Tibial artery (tissue), 4 donors: ENCODE measurements around the gene THBD.

Experiments
- DNase-seq, 2 donors: peaks; one replicate each; pipeline ENCODE4 v3.0.0-alpha.2; 2019
- H3K27ac ChIP-seq, 2 donors: fragments of 200-600 bp; sonication (generic) in 1 of 2; 1 replicate in 1 of 2; 2 replicates in 1 of 2; pipeline ENCODE4 v1.5.1; 2018 to 2019; ENCODE audit warnings: mild to moderate bottlenecking in 1 of 2
- H3K27me3 ChIP-seq, 2 donors: fragments of 200-600 bp; sonication (generic) in 1 of 2; one replicate each; pipeline versions ENCODE4 v1.5.1 to v1.6.0; 2016 to 2019
- H3K36me3 ChIP-seq, 3 donors: fragments of 200-600 bp; sonication (generic) in 2 of 3; one replicate each; pipeline ENCODE4 v1.5.1; 2016 to 2019; ENCODE audit warnings: mild to moderate bottlenecking in 2 of 3
- H3K4me1 ChIP-seq, 4 donors: fragments of 200-600 bp; sonication (generic) in 2 of 4; 1 replicate in 3 of 4; 2 replicates in 1 of 4; pipeline ENCODE4 v1.5.1; 2016 to 2019
- H3K4me3 ChIP-seq, 2 donors: fragments of 200-600 bp; sonication (generic) in 1 of 2; 1 replicate in 1 of 2; 2 replicates in 1 of 2; pipeline ENCODE4 v1.5.1; 2018 to 2019; ENCODE audit warnings: mild to moderate bottlenecking in 2 of 2
- H3K9me3 ChIP-seq, 3 donors: fragments of 200-600 bp; sonication (generic) in 1 of 3; one replicate each; pipeline ENCODE4 v1.5.1; 2016 to 2019
- intact Hi-C: fragments of 100-400 bp; cut with DNase I; formaldehyde crosslinking; loops from one replicate; pipeline ENCODE4 v1.15.0; 2023; ENCODE audit warnings: low total_unique reads
- TF ChIP-seq, protein P1 (sequence below), 2 experiments: fragments of 200-600 bp in 1 of 2; fragments of 450-650 bp in 1 of 2; IDR thresholded peaks; one replicate each; pipeline ENCODE4 v1.5.1; 2017 to 2019; ENCODE audit warnings: antibody characterized with exemption in 2 of 2, mild to moderate bottlenecking in 1 of 2, moderate library complexity in 1 of 2

Gene THBD, protein sequence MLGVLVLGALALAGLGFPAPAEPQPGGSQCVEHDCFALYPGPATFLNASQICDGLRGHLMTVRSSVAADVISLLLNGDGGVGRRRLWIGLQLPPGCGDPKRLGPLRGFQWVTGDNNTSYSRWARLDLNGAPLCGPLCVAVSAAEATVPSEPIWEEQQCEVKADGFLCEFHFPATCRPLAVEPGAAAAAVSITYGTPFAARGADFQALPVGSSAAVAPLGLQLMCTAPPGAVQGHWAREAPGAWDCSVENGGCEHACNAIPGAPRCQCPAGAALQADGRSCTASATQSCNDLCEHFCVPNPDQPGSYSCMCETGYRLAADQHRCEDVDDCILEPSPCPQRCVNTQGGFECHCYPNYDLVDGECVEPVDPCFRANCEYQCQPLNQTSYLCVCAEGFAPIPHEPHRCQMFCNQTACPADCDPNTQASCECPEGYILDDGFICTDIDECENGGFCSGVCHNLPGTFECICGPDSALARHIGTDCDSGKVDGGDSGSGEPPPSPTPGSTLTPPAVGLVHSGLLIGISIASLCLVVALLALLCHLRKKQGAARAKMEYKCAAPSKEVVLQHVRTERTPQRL

DNA sequence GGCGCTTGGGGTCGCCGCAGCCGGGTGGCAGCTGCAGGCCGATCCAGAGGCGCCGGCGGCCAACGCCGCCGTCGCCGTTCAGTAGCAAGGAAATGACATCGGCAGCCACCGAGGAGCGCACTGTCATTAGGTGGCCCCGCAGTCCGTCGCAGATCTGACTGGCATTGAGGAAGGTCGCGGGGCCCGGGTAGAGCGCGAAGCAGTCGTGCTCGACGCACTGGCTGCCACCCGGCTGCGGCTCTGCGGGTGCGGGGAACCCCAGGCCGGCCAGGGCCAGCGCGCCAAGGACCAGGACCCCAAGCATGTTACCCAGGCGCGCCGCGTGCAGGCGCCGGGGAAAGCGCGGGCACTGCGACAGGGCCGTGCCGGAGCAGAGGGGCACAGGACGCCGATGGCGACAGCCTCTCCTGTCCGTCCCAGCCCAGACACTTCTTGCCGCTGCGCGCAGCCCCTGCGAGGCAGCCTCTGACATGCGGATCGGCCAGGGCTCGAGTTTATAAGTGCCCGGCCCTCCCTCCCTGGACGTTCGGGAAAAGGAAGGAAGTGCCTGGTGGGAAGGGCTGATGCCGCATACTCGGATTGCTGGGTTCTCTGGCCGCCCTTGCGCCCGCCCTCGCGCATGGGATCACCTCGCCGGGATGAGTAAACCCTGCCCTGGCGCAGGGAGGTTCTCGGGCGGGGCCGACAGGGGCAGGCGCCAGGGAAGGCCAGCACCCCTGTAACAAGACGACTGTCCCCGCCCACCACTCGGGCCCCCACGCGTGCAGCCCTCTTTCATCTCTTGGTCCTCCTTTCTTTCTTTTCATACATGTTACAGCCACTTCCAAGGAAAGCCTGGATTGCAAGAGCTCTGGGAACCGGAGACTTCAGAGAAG lies at the start of gene THBD:
THBD (minus strand) TSS at position 472 of the 875 bp plus-strand sequence; CDS start at position 304, 168 bp downstream.
- H3K4me1 ChIP-seq = peaks cover 0 to 57% (median 43%) of the 10 kb centered on the region in 4 donors
- H3K9me3 ChIP-seq = no peaks in the 10 kb centered on the region
- H3K4me3 ChIP-seq = peak within 1 kb of the TSS; percentile 63 to 82
- peak; percentile 88 to 94 for DNase-seq
- peak within 1 kb of the TSS; percentile 88 to 97 for H3K27ac ChIP-seq
- intact Hi-C loops = loop anchor here (5.0 to 10.0 kb wide), 6 partner anchors 93 to 573 kb away; no protein-coding TSS in a partner anchor
- H3K27me3 ChIP-seq = no peaks in the 10 kb centered on the region
- TF ChIP-seq, protein P1, sequence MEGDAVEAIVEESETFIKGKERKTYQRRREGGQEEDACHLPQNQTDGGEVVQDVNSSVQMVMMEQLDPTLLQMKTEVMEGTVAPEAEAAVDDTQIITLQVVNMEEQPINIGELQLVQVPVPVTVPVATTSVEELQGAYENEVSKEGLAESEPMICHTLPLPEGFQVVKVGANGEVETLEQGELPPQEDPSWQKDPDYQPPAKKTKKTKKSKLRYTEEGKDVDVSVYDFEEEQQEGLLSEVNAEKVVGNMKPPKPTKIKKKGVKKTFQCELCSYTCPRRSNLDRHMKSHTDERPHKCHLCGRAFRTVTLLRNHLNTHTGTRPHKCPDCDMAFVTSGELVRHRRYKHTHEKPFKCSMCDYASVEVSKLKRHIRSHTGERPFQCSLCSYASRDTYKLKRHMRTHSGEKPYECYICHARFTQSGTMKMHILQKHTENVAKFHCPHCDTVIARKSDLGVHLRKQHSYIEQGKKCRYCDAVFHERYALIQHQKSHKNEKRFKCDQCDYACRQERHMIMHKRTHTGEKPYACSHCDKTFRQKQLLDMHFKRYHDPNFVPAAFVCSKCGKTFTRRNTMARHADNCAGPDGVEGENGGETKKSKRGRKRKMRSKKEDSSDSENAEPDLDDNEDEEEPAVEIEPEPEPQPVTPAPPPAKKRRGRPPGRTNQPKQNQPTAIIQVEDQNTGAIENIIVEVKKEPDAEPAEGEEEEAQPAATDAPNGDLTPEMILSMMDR (IDR thresholded peaks at IDR 0.05) = no peak
- no peaks in the 10 kb centered on the region for H3K36me3 ChIP-seq

DNA sequence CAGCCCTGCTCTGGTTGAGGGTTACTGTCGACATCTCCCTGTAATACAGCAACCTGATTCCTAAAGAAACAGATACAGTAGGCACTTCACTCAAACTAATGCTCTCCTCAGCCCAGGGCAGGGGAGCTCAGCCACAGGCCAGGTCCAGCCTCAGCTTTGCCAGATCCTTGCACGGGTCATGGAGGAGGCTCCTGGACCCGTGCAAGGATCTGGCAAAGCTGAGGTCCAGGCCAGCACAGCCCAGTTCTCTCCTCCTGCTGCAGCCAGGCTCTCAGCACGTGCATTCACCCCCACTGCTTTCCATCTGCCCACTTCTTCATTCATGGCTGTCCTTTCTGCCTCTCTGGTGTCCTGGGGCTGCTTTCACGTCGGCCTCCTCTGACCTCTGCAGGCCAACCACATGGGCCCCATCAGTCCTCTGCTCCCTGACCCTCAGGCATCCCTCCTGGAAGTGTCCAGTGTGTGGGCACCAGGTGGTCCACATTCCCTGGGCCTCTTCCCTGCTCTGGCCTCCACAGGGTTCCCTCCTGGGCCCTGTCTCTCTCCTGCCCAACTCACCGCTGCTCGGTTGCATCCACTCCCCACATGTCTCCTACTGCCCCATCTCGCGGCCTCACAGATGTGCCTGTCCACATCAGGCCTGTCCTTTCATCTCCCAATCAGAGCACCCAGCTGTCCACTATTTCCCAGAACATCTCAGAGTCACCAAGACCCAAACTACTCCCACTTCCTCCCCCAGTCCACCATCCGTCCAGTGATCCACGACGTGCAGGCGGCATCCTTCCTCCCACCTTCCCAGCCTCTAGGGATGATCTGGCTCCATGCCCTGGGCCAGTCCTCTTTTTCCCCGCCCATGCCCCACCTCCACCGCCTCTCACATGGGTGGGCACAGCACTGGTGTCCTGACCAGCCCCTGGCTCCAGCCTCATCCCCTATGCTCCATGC lies 48.4 kb upstream of the THBD start:
- no peak overlapping the region for H3K4me3 ChIP-seq
- no peaks in the 10 kb centered on the region for H3K27me3 ChIP-seq
- H3K4me1 ChIP-seq = peaks cover 0 to 9% (median 0%) of the 10 kb centered on the region in 4 donors
- DNase-seq = no peak
- no peaks in the 10 kb centered on the region for H3K9me3 ChIP-seq
- H3K27ac ChIP-seq = no peak overlapping the region
- no peaks in the 10 kb centered on the region for H3K36me3 ChIP-seq
- intact Hi-C loops = no loop called here
- TF ChIP-seq, protein P1 (IDR thresholded peaks at IDR 0.05) = no peak

DNA sequence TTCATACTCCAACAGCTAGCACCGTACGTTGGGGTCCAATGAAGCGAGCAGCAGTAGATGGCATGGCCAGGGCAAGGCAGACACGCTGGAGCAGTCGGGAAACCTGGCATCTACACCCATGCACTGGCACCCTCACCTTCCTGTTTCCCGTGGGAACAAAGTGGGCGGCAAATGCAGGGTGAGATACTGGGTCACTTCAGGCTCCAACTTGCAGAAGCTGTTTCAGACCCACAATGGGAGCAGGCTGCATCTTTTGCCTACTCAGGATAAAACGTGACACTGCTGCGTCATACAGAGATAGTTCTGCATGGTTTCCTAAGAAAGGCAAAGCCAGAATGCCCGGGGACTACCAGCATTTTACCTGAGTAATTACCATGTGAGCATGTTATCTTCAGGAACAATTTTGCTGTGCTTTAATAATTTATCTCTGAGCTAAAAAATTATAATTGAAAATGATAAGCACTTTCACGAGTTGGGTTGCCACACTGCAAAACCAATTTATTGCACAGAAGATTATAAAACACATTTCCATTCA lies 47.6 kb upstream of the THBD start:
- intact Hi-C loops = no loop called here
- H3K4me1 ChIP-seq = peaks cover 0 to 10% (median 4%) of the 10 kb centered on the region in 4 donors
- H3K27ac ChIP-seq = no peak overlapping the region
- TF ChIP-seq, protein P1 (IDR thresholded peaks at IDR 0.05) = no peak
- no peak for DNase-seq
- H3K27me3 ChIP-seq = no peaks in the 10 kb centered on the region
- no peaks in the 10 kb centered on the region for H3K9me3 ChIP-seq
- H3K36me3 ChIP-seq = no peaks in the 10 kb centered on the region
- H3K4me3 ChIP-seq = no peak overlapping the region

DNA sequence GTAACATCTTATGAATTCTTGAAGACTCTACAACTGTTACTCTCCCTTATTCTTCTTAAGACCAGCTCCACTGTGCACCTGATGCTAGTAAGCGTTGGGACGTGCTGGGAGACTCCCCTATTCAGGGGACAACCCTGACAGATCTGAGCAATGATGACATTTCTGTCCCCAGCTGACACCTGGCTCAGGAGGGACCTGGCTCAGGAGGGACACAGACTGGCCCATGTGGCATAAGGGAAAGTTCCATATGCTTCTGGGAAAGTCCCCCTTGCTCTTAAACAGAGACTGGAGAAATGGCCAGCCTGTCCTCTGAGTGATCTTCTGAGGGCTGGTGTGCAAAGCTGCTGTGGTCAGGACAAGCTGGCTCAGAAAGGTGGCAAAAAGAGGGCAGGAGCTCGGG lies 46.6 kb upstream of the THBD start:
- Histone ChIP-seq H3K4me1 (peaks cover 0 to 17% (median 9%) of the 10 kb centered on the region in 4 donors), H3K9me3 (no peaks in the 10 kb centered on the region), H3K27ac (no peak overlapping the region), H3K4me3 (no peak overlapping the region), H3K27me3 (no peaks in the 10 kb centered on the region), H3K36me3 (no peaks in the 10 kb centered on the region)
- intact Hi-C loops = no loop called here
- DNase-seq = no peak
- TF ChIP-seq, protein P1 (IDR thresholded peaks at IDR 0.05) = no peak
